ENCODE measurements around the gene LRRTM2. TPM values are rescaled to one million over a fixed set of nuclear protein-coding genes. Genes with fewer than 3 reads are reported as not detected.

LRRTM2 gene
- total and polyA plus RNA-seq, 4 donors: 0.08 to 0.71 (median 0.24) TPM; not detected in 1

DNA sequence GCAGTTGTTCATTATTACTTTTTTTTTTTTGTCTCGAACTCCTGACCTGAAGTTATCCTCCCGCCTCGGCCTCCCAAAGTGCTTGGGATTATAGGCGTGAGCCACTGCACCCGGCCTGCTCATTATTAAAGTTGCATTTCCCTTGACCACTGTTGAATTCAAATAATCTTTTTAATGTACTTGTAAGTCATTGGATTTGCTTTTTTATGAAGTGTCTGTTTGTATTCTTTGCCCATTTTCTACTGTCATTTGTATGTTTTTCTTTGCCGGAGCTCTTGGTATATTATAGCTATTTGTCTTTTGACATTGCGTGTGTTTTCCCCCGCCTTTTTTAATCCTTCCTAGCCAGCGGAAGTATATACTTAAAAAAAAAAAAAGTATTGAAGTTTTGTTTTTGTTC, 22.0 kb downstream of the LRRTM2 start:
- Histone ChIP-seq H3K4me1 (ENCODE audit: control insufficient read depth in 4 of 4, insufficient read depth in 4 of 4, low read length in 3 of 4) (peaks cover 0 to 2% (median under 1%) of the 10 kb centered on the region in 4 donors), H3K36me3 (ENCODE audit: control insufficient read depth in 4 of 4, insufficient read depth in 3 of 4, low read depth in 1 of 4, low read length in 3 of 4) (peaks cover 0 to 1% (median 0%) of the 10 kb centered on the region in 4 donors), H3K9me3 (ENCODE audit: control insufficient read depth in 4 of 4, low read length in 3 of 4) (no peaks in the 10 kb centered on the region), H3K27ac (ENCODE audit: low read depth in 1 of 2, low read length in 2 of 2) (no peak overlapping the region), H3K9ac (ENCODE audit: low read depth in 1 of 2, low read length in 2 of 2) (no peak overlapping the region), H3K27me3 (ENCODE audit: control insufficient read depth in 4 of 4, insufficient read depth in 4 of 4, low read length in 3 of 4) (no peaks in the 10 kb centered on the region), H3K4me3 (ENCODE audit: low read depth in 1 of 3, low read length in 3 of 3) (no peak overlapping the region)
- DNase-seq (ENCODE audit: low spot score): no peak
- 79% methylated on average over 9 of the region's 9 CpGs for WGBS
- TF ChIP-seq ZBTB33 (IDR thresholded peaks at IDR 0.05): no peak
- no peak for TF ChIP-seq FOXA2 (IDR thresholded peaks at IDR 0.05)

GRCh38 chr5:138850865-138851435, 24.2 kb downstream of the LRRTM2 start:
- no peaks in the 10 kb centered on the region for H3K27me3 ChIP-seq (ENCODE audit: control insufficient read depth in 4 of 4, insufficient read depth in 4 of 4, low read length in 3 of 4)
- H3K36me3 ChIP-seq (ENCODE audit: control insufficient read depth in 4 of 4, insufficient read depth in 3 of 4, low read depth in 1 of 4, low read length in 3 of 4): peaks cover 0 to 2% (median 0%) of the 10 kb centered on the region in 4 donors
- H3K9me3 ChIP-seq (ENCODE audit: control insufficient read depth in 4 of 4, low read length in 3 of 4): no peaks in the 10 kb centered on the region
- H3K4me3 ChIP-seq (ENCODE audit: low read depth in 1 of 3, low read length in 3 of 3): no peak overlapping the region
- WGBS: 57% methylated on average over 2 of the region's 2 CpGs
- DNase-seq (ENCODE audit: low spot score): no peak
- TF ChIP-seq, protein P1, sequence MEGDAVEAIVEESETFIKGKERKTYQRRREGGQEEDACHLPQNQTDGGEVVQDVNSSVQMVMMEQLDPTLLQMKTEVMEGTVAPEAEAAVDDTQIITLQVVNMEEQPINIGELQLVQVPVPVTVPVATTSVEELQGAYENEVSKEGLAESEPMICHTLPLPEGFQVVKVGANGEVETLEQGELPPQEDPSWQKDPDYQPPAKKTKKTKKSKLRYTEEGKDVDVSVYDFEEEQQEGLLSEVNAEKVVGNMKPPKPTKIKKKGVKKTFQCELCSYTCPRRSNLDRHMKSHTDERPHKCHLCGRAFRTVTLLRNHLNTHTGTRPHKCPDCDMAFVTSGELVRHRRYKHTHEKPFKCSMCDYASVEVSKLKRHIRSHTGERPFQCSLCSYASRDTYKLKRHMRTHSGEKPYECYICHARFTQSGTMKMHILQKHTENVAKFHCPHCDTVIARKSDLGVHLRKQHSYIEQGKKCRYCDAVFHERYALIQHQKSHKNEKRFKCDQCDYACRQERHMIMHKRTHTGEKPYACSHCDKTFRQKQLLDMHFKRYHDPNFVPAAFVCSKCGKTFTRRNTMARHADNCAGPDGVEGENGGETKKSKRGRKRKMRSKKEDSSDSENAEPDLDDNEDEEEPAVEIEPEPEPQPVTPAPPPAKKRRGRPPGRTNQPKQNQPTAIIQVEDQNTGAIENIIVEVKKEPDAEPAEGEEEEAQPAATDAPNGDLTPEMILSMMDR (IDR thresholded peaks at IDR 0.05; ENCODE audit: low read depth, low read length, missing input control): no peak
- TF ChIP-seq, protein P2, sequence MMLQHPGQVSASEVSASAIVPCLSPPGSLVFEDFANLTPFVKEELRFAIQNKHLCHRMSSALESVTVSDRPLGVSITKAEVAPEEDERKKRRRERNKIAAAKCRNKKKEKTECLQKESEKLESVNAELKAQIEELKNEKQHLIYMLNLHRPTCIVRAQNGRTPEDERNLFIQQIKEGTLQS (IDR thresholded peaks at IDR 0.05): no peak
- no peak for TF ChIP-seq EGR1 (IDR thresholded peaks at IDR 0.05; ENCODE audit: low read depth in 2 of 2)
- no peak for TF ChIP-seq SP1 (IDR thresholded peaks at IDR 0.05)
- no peak for TF ChIP-seq YY1 (IDR thresholded peaks at IDR 0.05)
- TF ChIP-seq NR2F2 (IDR thresholded peaks at IDR 0.05): no peak
- no peak for TF ChIP-seq TAF1 (conservative IDR thresholded peaks at IDR 0.05)
- TF ChIP-seq REST (IDR thresholded peaks at IDR 0.05): no peak
- no peak for TF ChIP-seq HNF4A (conservative IDR thresholded peaks at IDR 0.05)
- no peak overlapping the region for H3K27ac ChIP-seq (ENCODE audit: low read depth in 1 of 2, low read length in 2 of 2)
- H3K9ac ChIP-seq (ENCODE audit: low read depth in 1 of 2, low read length in 2 of 2): no peak overlapping the region
- H3K4me1 ChIP-seq (ENCODE audit: control insufficient read depth in 4 of 4, insufficient read depth in 4 of 4, low read length in 3 of 4): peaks cover 0 to 2% (median under 1%) of the 10 kb centered on the region in 4 donors

Data from liver (tissue), 9 donors.